ENCODE measurements around the gene PLPP4. TPM values are rescaled to one million over a fixed set of nuclear protein-coding genes. Genes with fewer than 3 reads are reported as not detected.
"Not testable (repeated sequence)": the region's sequence is repeated elsewhere in the genome, so short reads cannot be mapped to it uniquely, and the experiment has no call there.

PLPP4 gene
- total RNA-seq, 1 experiment from 2014 or later = 1.7 TPM

- in situ Hi-C loops (cut with HindIII; ENCODE audit: low pct_unique_long_range_greater_than_20kb, low sequenced_read_pairs) = no loop called here
- DNase-seq (ENCODE audit: low read depth, low spot score) = no peak
Observed at GRCh38 chr10:120478386-120478785, 21.4 kb downstream of the PLPP4 start.

- no peak for DNase-seq (ENCODE audit: low read depth, low spot score)
- in situ Hi-C loops (cut with HindIII; ENCODE audit: low pct_unique_long_range_greater_than_20kb, low sequenced_read_pairs) = no loop called here
Observed at GRCh38 chr10:120479506-120479905, 22.5 kb downstream of the PLPP4 start.

- in situ Hi-C loops (cut with HindIII; ENCODE audit: low pct_unique_long_range_greater_than_20kb, low sequenced_read_pairs) = no loop called here
- no peak for DNase-seq (ENCODE audit: low read depth, low spot score)
Observed at GRCh38 chr10:120480065-120480600, 23.1 kb downstream of the PLPP4 start.

- in situ Hi-C loops (cut with HindIII; ENCODE audit: low pct_unique_long_range_greater_than_20kb, low sequenced_read_pairs) = no loop called here
- DNase-seq (ENCODE audit: low read depth, low spot score) = no peak
Observed at GRCh38 chr10:120480848-120481247, 23.8 kb downstream of the PLPP4 start.

- DNase-seq (ENCODE audit: low read depth, low spot score) = no peak
- in situ Hi-C loops (cut with HindIII; ENCODE audit: low pct_unique_long_range_greater_than_20kb, low sequenced_read_pairs) = no loop called here
Observed at GRCh38 chr10:120483006-120483405, 26.0 kb downstream of the PLPP4 start.

GRCh38 chr10:120483651-120484301 is 26.7 kb downstream of the PLPP4 start:
- in situ Hi-C loops (cut with HindIII; ENCODE audit: low pct_unique_long_range_greater_than_20kb, low sequenced_read_pairs) = no loop called here

GRCh38 chr10:120485946-120486345 is 28.9 kb downstream of the PLPP4 start:
- no peak for DNase-seq (ENCODE audit: low read depth, low spot score)
- in situ Hi-C loops (cut with HindIII; ENCODE audit: low pct_unique_long_range_greater_than_20kb, low sequenced_read_pairs) = no loop called here

More at GRCh38 chr10:120483651-120484301, 26.7 kb downstream of the PLPP4 start:
- no peak for DNase-seq (ENCODE audit: low read depth, low spot score)

GRCh38 chr10:120486671-120487205 is 29.7 kb downstream of the PLPP4 start:
- in situ Hi-C loops (cut with HindIII; ENCODE audit: low pct_unique_long_range_greater_than_20kb, low sequenced_read_pairs) = no loop called here
- no peak for DNase-seq (ENCODE audit: low read depth, low spot score)

- no peak for DNase-seq (ENCODE audit: low read depth, low spot score)
- in situ Hi-C loops (cut with HindIII; ENCODE audit: low pct_unique_long_range_greater_than_20kb, low sequenced_read_pairs) = no loop called here
Observed at GRCh38 chr10:120490288-120490687, 33.3 kb downstream of the PLPP4 start.

GRCh38 chr10:120492346-120492745 is 35.3 kb downstream of the PLPP4 start:
- no peak for DNase-seq (ENCODE audit: low read depth, low spot score)
- in situ Hi-C loops (cut with HindIII; ENCODE audit: low pct_unique_long_range_greater_than_20kb, low sequenced_read_pairs) = no loop called here

- DNase-seq (ENCODE audit: low read depth, low spot score) = no peak
- in situ Hi-C loops (cut with HindIII; ENCODE audit: low pct_unique_long_range_greater_than_20kb, low sequenced_read_pairs) = no loop called here
Observed at GRCh38 chr10:120493411-120494312, 36.6 kb downstream of the PLPP4 start.

- no peak for DNase-seq (ENCODE audit: low read depth, low spot score)
Observed at GRCh38 chr10:120494313-120494710, 37.3 kb downstream of the PLPP4 start.

GRCh38 chr10:120495226-120496009 is 38.4 kb downstream of the PLPP4 start:
- DNase-seq (ENCODE audit: low read depth, low spot score) = no peak

More at GRCh38 chr10:120494313-120494710, 37.3 kb downstream of the PLPP4 start:
- in situ Hi-C loops (cut with HindIII; ENCODE audit: low pct_unique_long_range_greater_than_20kb, low sequenced_read_pairs) = no loop called here

GRCh38 chr10:120499883-120500282 is 42.9 kb downstream of the PLPP4 start:
- in situ Hi-C loops (cut with HindIII; ENCODE audit: low pct_unique_long_range_greater_than_20kb, low sequenced_read_pairs) = no loop called here
- DNase-seq (ENCODE audit: low read depth, low spot score) = no peak

More at GRCh38 chr10:120495226-120496009, 38.4 kb downstream of the PLPP4 start:
- in situ Hi-C loops (cut with HindIII; ENCODE audit: low pct_unique_long_range_greater_than_20kb, low sequenced_read_pairs) = no loop called here

- no peak for DNase-seq (ENCODE audit: low read depth, low spot score)
- in situ Hi-C loops (cut with HindIII; ENCODE audit: low pct_unique_long_range_greater_than_20kb, low sequenced_read_pairs) = no loop called here
Observed at GRCh38 chr10:120503689-120504088, 46.7 kb downstream of the PLPP4 start.

GRCh38 chr10:120504227-120504626 is 47.2 kb downstream of the PLPP4 start:
- in situ Hi-C loops (cut with HindIII; ENCODE audit: low pct_unique_long_range_greater_than_20kb, low sequenced_read_pairs); DNase-seq (ENCODE audit: low read depth, low spot score): not testable (repeated sequence)

GRCh38 chr10:120505056-120505455 is 48.0 kb downstream of the PLPP4 start:
- DNase-seq (ENCODE audit: low read depth, low spot score) = no peak
- in situ Hi-C loops (cut with HindIII; ENCODE audit: low pct_unique_long_range_greater_than_20kb, low sequenced_read_pairs) = no loop called here

All from SK-MEL-5 (cell line).